Tibial artery (tissue), 4 donors: ENCODE data around the gene ATP11A.

Source experiments
- DNase-seq, 2 donors: peaks; one replicate each; pipeline ENCODE4 v3.0.0-alpha.2; 2019
- H3K27ac ChIP-seq, 2 donors: fragments of 200-600 bp; sonication (generic) in 1 of 2; 1 replicate in 1 of 2; 2 replicates in 1 of 2; pipeline ENCODE4 v1.5.1; 2018 to 2019; ENCODE audit warnings: mild to moderate bottlenecking in 1 of 2
- H3K27me3 ChIP-seq, 2 donors: fragments of 200-600 bp; sonication (generic) in 1 of 2; one replicate each; pipeline versions ENCODE4 v1.5.1 to v1.6.0; 2016 to 2019
- H3K36me3 ChIP-seq, 3 donors: fragments of 200-600 bp; sonication (generic) in 2 of 3; one replicate each; pipeline ENCODE4 v1.5.1; 2016 to 2019; ENCODE audit warnings: mild to moderate bottlenecking in 2 of 3
- H3K4me1 ChIP-seq, 4 donors: fragments of 200-600 bp; sonication (generic) in 2 of 4; 1 replicate in 3 of 4; 2 replicates in 1 of 4; pipeline ENCODE4 v1.5.1; 2016 to 2019
- H3K4me3 ChIP-seq, 2 donors: fragments of 200-600 bp; sonication (generic) in 1 of 2; 1 replicate in 1 of 2; 2 replicates in 1 of 2; pipeline ENCODE4 v1.5.1; 2018 to 2019; ENCODE audit warnings: mild to moderate bottlenecking in 2 of 2
- H3K9me3 ChIP-seq, 3 donors: fragments of 200-600 bp; sonication (generic) in 1 of 3; one replicate each; pipeline ENCODE4 v1.5.1; 2016 to 2019
- CTCF ChIP-seq, 2 experiments: fragments of 200-600 bp in 1 of 2; fragments of 450-650 bp in 1 of 2; IDR thresholded peaks; one replicate each; pipeline ENCODE4 v1.5.1; 2017 to 2019; ENCODE audit warnings: antibody characterized with exemption in 2 of 2, mild to moderate bottlenecking in 1 of 2, moderate library complexity in 1 of 2
- intact Hi-C: fragments of 100-400 bp; cut with DNase I; formaldehyde crosslinking; loops from one replicate; pipeline ENCODE4 v1.15.0; 2023; ENCODE audit warnings: low total_unique reads

ATP11A gene

DNA sequence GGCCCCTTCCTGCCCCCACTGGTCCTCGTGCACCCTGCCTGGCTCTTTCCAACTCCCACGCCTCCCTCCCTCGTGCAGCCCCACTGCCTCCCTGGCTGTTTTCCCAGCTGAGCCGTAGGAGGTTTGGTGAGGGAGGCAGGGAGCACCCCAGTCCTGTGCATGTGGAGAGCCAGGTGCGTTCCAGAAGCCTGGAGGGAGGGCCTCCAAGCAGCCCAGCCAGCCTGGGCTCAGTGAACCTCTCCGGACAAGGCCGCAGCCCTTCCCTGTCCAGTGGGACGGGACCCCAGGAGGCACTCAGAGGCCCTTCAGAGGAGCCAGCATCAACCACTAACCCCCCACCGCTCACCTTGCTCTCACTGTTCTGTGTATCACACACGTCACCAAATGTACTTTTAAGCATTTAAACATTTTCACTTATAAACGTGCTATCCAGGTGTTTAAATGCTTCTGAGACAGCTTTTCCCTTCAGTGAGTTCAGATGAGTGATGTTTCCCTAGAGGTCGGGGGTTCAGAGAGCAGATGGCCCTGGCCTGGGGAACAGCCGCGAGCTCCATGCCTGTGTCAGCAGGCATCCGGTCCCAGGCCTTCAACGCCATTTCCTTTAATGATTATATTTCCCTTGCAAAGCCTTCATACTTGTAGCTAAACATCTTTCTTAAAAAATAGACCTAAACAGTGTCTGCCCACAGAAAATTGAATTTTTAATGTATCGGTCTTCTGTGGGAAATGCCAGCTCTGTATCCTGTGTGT is 122.6 kb downstream of the ATP11A start:
- no peak overlapping the region for H3K4me3 ChIP-seq
- H3K4me1 ChIP-seq, result no peaks in the 10 kb centered on the region
- peaks cover 12 to 60% (median 48%) of the 10 kb centered on the region in 3 donors for H3K36me3 ChIP-seq
- peak in 1 of 2 donors; percentile 48 for DNase-seq
- no peak overlapping the region for H3K27ac ChIP-seq
- H3K9me3 ChIP-seq, result no peaks in the 10 kb centered on the region
- H3K27me3 ChIP-seq, result no peaks in the 10 kb centered on the region
- no peak for TF ChIP-seq CTCF (IDR thresholded peaks at IDR 0.05)
- intact Hi-C loops, result no loop called here

GRCh38 chr13:112813552-112813951 is 123.7 kb downstream of the ATP11A start:
- intact Hi-C loops, result no loop called here
- DNase-seq, result no peak
- Histone ChIP-seq H3K27me3 (no peaks in the 10 kb centered on the region), H3K36me3 (peaks cover 19 to 64% (median 48%) of the 10 kb centered on the region in 3 donors), H3K27ac (no peak overlapping the region), H3K9me3 (no peaks in the 10 kb centered on the region), H3K4me1 (no peaks in the 10 kb centered on the region), H3K4me3 (no peak overlapping the region)
- TF ChIP-seq CTCF (IDR thresholded peaks at IDR 0.05), result no peak

DNA sequence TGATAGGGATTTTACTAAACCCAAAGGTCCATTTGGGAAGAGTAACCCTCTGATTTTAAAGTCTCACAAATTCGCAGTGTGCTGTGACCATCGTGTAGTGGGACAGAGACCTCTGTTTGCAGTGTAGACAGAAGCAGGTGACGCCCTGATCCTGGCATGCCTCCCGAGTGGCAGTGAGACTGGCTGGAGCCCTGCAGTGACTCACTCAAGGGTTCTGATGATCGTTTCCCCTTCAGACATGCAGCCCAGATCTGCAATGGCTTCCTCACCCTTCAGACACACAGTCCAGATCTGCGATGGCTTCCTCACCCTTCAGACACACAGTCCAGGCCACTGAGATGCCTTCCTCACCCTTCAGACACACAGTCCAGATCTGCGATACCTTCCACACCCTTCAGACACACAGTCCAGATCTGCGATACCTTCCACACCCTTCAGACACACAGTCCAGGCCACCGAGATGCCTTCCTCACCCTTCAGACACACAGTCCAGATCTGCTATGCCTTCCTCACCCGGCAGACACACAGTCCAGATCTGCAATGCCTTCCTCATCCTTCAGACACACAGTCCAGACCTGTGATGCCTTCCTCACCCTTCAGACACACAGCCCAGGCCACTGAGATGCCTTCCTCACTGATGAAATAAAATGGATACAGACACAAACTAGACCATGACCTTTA is 125.2 kb downstream of the ATP11A start:
- intact Hi-C loops, result no loop called here
- Histone ChIP-seq H3K9me3 (no peaks in the 10 kb centered on the region), H3K36me3 (peaks cover 27 to 69% (median 50%) of the 10 kb centered on the region in 3 donors), H3K27me3 (no peaks in the 10 kb centered on the region), H3K27ac (no peak overlapping the region), H3K4me1 (no peaks in the 10 kb centered on the region), H3K4me3 (no peak overlapping the region)
- DNase-seq, result no peak
- no peak for TF ChIP-seq CTCF (IDR thresholded peaks at IDR 0.05)

DNA sequence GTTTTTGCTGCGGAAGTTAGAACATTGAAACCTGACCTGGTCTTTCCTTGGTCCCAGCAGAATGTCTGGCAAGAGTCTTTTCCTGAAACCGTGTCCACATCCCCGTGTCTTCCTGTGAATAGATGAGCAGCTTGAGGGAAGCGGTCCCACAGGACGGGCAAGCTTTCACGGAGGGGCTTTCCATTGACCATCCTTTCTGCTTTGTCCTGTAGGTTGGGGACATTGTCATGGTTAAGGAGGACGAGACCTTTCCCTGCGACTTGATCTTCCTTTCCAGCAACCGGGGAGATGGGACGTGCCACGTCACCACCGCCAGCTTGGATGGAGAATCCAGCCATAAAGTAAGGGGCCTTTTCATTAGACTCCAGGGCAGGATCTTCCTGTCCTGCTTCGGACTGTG is 126.0 kb downstream of the ATP11A start:
- peaks cover 31 to 72% (median 58%) of the 10 kb centered on the region in 3 donors for H3K36me3 ChIP-seq
- H3K9me3 ChIP-seq, result no peaks in the 10 kb centered on the region
- no peak for DNase-seq
- no peak for TF ChIP-seq CTCF (IDR thresholded peaks at IDR 0.05)
- H3K4me3 ChIP-seq, result no peak overlapping the region
- no peaks in the 10 kb centered on the region for H3K4me1 ChIP-seq
- H3K27me3 ChIP-seq, result no peaks in the 10 kb centered on the region
- intact Hi-C loops, result no loop called here
- no peak overlapping the region for H3K27ac ChIP-seq

DNA sequence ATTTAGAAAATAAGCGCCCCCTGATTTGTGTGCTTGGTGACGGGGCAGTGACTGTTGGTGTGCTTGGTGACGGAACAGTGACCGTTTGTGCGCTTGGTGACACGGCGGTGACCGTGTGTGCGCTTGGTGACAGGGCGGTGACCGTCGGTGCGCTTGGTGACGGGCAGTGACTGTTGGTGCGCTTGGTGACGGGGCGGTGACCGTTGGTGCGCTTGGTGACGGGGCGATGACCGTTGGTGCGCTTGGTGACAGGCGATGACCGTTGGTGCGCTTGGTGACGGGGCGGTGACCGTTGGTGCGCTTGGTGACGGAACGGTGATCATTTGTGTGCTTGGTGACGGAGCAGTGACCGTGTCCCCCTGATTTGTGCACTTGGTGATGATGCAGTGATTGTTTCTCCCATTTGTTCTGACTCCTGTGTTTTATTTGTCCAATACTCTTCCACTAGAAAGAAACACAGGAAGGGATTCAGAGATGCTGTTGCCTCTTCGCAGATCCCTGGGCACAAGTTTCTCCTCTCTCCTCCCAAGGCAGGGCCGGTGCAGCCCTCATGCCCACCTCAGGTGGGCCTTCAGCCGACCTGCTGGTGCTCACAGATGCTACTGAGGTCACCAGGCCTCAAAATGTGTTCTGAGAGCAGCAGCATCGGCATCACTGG is 128.3 kb downstream of the ATP11A start:
- Histone ChIP-seq H3K9me3 (no peaks in the 10 kb centered on the region), H3K27me3 (no peaks in the 10 kb centered on the region), H3K4me1 (no peaks in the 10 kb centered on the region), H3K4me3 (no peak overlapping the region), H3K36me3 (peaks cover 31 to 65% (median 61%) of the 10 kb centered on the region in 3 donors), H3K27ac (no peak overlapping the region)
- intact Hi-C loops, result no loop called here
- no peak for TF ChIP-seq CTCF (IDR thresholded peaks at IDR 0.05)
- DNase-seq, result peak in 1 of 2 donors; percentile 40
